Skin epidermis (tissue), 12 donors: ENCODE measurements around the gene IRF2.

ENCODE experiments used
- H3K27ac ChIP-seq, 21 experiments: fragments of 200-600 bp; sonication (generic) in 11 of 21; one replicate each; pipeline ENCODE4 v1.5.0; 2020; ENCODE audit warnings: mild to moderate bottlenecking in 3 of 21, inconsistent platforms in 2 of 21, moderate library complexity in 2 of 21
- H3K4me3 ChIP-seq, 7 experiments: fragments of 200-600 bp; sonication (generic) in 2 of 7; one replicate each; pipeline ENCODE4 v1.5.0; 2020; ENCODE audit warnings: inconsistent platforms in 2 of 7, mild to moderate bottlenecking in 2 of 7, moderate library complexity in 1 of 7

IRF2 gene

GRCh38 chr4:184438375-184438774 is 36.0 kb downstream of the IRF2 start:
- H3K27ac ChIP-seq = no peak overlapping the region
- no peak overlapping the region for H3K4me3 ChIP-seq

- H3K27ac ChIP-seq = peak overlapping the region in 1 of 21 experiments; percentile 10
- H3K4me3 ChIP-seq = no peak overlapping the region
Observed at GRCh38 chr4:184437565-184438265, 36.6 kb downstream of the IRF2 start.

GRCh38 chr4:184434501-184435066 is 39.8 kb downstream of the IRF2 start:
- Histone ChIP-seq H3K27ac (no peak overlapping the region), H3K4me3 (no peak overlapping the region)

- H3K27ac ChIP-seq = no peak overlapping the region
- H3K4me3 ChIP-seq = no peak overlapping the region
Observed at GRCh38 chr4:184434021-184434420, 40.3 kb downstream of the IRF2 start.

- H3K27ac ChIP-seq = no peak overlapping the region
- H3K4me3 ChIP-seq = no peak overlapping the region
Observed at GRCh38 chr4:184433258-184433892, 41.0 kb downstream of the IRF2 start.

- Histone ChIP-seq H3K27ac (no peak overlapping the region), H3K4me3 (no peak overlapping the region)
Observed at GRCh38 chr4:184432127-184432922, 42.0 kb downstream of the IRF2 start.

- Histone ChIP-seq H3K4me3 (no peak overlapping the region), H3K27ac (no peak overlapping the region)
Observed at GRCh38 chr4:184430163-184430562, 44.2 kb downstream of the IRF2 start.

- no peak overlapping the region for H3K4me3 ChIP-seq
- peak overlapping the region in 1 of 21 experiments; percentile 37 for H3K27ac ChIP-seq
Observed at GRCh38 chr4:184428787-184429186, 45.6 kb downstream of the IRF2 start.

- H3K4me3 ChIP-seq = no peak overlapping the region
- H3K27ac ChIP-seq = peak overlapping the region in 2 of 21 experiments; percentile 2 to 26
Observed at GRCh38 chr4:184427687-184428086, 46.7 kb downstream of the IRF2 start.

GRCh38 chr4:184427093-184427492 is 47.3 kb downstream of the IRF2 start:
- Histone ChIP-seq H3K27ac (peak overlapping the region in 2 of 21 experiments; percentile 2 to 7), H3K4me3 (no peak overlapping the region)

GRCh38 chr4:184424993-184425758 is 49.2 kb downstream of the IRF2 start:
- Histone ChIP-seq H3K4me3 (no peak overlapping the region), H3K27ac (peak overlapping the region in 1 of 21 experiments; percentile 13)

GRCh38 chr4:184424279-184424678 is 50.1 kb downstream of the IRF2 start:
- Histone ChIP-seq H3K27ac (no peak overlapping the region), H3K4me3 (no peak overlapping the region)

- no peak overlapping the region for H3K27ac ChIP-seq
- H3K4me3 ChIP-seq = no peak overlapping the region
Observed at GRCh38 chr4:184423003-184423686, 51.2 kb downstream of the IRF2 start.

- no peak overlapping the region for H3K4me3 ChIP-seq
- H3K27ac ChIP-seq = peak overlapping the region in 1 of 21 experiments; percentile 97
Observed at GRCh38 chr4:184422378-184422777, 52.0 kb downstream of the IRF2 start.

GRCh38 chr4:184421533-184422155 is 52.7 kb downstream of the IRF2 start:
- no peak overlapping the region for H3K4me3 ChIP-seq
- H3K27ac ChIP-seq = peak overlapping the region in 5 of 21 experiments; percentile 8 to 97 (median 49)

- no peak overlapping the region for H3K4me3 ChIP-seq
- peak overlapping the region in 11 of 21 experiments; percentile 6 to 97 (median 30) for H3K27ac ChIP-seq
Observed at GRCh38 chr4:184420881-184421416, 53.4 kb downstream of the IRF2 start.

- Histone ChIP-seq H3K4me3 (no peak overlapping the region), H3K27ac (peak overlapping the region in 9 of 21 experiments; percentile 8 to 97 (median 27))
Observed at GRCh38 chr4:184420402-184420801, 53.9 kb downstream of the IRF2 start.

- H3K27ac ChIP-seq = peak overlapping the region in 5 of 21 experiments; percentile 8 to 97 (median 27)
- H3K4me3 ChIP-seq = no peak overlapping the region
Observed at GRCh38 chr4:184419976-184420375, 54.4 kb downstream of the IRF2 start.
